GM21825 (cell line): ENCODE measurements around the gene ECHS1.
"Not testable (repeated sequence)": the region's sequence is repeated elsewhere in the genome, so short reads cannot be mapped to it uniquely, and the experiment has no call there.

ENCODE experiments used
- ATAC-seq: cut with Tn5 transposase; IDR thresholded peaks from one replicate; pipeline ENCODE4 v1.9.1; 2021; ENCODE audit warnings: mild to moderate bottlenecking, moderate library complexity; ENCODE audit not compliant: unreplicated experiment

Gene ECHS1

DNA sequence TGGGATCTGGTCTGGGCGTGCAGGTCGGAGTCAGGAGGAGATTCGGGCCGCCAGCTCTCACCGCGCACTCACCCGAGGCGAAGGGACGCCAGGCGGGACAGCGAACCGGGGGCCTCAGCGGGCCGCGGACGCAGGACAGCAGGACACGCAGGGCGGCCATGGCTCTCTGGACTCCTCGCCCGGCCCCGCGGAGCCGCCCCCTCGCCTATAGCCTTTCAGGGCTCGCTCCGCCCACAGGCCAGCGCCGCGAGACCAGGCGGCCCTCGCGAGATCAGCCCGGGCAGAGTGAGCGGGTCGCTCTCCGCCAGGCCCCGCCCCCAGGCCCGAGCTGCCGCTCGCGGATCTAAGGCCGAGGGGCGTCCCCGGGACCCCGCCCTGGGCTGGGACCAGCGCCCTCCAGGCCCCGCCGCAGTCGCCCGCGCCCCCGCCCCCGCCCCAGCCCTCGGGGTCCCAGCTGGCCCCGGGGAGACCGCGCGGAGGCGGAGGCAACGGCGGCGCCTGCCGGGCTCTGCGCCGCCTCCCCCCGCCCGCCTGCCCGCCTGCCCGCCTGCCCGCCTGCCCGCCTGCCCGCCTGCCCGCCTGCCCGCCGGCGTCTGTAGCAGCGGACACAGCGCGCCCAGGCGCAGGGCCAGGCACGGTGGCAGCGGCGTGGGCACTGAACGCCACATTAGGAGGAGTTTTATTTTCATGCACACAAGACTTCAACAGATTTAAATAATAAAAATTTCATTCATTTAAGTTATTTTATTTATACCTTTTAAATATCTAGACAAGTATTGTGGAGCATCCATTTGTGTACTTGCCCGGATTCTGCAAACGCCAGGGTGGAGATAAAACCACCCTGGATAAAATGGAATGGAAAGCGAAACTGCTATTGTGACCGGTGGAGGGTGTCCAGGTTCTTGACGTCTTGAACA is at the start of gene ECHS1:
TSS of gene ECHS1 (minus strand) at position 181 of the 917 bp plus-strand sequence. CDS start at position 160, 21 bp downstream.
- ATAC-seq: peak; percentile 94

DNA sequence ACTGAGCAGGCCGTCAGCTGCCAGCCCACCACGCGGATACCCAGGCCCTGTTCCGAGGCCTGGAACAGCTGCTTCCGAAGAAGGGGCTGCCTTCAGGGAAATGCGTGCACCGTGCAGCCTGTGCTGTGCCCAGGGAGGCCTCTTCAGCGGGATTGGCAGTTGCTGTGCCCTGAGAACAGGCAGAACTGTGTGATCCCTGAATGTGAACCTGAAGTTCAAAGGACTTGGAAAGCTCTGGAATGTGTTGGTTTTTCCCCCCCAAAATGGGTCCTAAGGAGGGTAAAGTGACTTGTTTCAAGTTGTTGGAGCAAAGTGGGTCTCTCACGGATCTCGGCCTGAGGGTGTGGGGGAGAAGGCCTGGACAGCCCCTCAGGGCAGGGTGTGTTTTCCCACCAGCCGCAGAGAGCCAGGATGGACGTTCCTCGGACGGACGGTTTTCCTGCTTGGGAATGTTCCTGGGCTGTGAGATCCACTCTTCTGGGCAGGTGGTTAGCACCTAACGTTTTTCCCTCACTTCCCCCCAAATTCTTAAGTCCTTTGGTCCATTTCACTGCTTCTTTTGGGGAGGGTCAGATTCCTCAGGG is 49.2 kb upstream of the ECHS1 start:
- no peak for ATAC-seq

DNA sequence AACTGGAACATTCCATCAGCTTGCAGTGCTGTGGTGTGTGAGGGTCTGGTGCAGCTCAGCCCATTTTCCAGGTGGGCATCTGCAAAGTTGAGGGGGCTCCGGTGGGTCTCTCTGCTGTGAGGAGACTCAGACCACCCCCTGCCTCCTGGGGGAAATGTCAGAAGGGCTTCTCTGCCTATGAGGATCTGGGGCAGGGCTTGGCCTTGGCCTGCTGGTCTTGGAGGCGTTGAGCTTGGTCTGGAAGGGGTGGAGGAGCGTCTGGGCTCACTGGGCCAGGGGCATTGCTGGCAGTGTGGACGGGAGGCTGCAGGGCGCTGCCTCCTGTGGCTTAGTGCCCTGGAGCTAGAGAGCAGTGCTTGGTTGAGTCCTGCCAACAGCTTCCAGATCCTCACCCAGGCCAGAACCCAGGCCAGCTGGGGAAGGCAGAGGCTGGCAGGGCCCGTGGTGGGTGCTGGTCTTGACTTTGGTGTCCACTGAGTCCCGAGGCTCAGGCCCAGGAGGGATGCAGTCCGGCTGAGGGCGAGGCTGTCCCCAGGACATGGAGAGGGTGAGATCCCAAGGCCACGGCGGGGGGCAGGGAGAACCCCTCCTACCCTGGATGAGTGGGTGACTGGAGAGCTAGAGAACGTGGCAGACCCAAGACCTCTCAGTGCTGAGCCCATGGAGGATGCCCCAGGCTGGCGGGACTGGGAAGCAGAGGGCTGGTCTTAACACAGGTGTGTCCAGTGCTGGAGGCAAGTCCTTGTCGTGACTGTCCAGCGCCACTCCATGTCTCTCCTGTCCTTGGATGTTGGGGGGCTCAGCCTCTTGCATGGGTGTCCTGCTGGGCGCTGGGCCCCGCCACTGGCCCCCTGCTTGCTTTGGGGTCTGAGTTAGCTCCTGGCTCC is 48.4 kb upstream of the ECHS1 start:
- no peak for ATAC-seq

DNA sequence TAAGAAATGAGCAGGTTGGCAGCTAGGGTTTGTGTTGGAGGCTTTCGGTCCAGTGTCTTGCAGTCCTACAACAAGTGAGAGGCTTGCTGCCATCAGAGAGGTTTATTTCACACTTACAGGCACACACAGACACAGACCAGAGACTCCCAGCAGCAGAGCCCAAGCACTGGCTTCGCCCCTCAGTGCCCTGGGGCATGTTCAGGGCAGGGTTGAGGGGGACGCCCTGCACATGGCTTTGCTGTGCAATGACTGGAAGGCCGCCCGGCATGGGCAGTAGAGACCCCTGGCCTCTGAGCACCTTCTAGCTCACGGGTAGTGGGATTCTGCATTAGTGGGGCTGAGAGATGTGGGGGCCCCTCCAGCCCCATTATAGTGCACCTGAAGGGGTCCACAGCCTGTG is 47.4 kb upstream of the ECHS1 start:
- ATAC-seq: no peak

DNA sequence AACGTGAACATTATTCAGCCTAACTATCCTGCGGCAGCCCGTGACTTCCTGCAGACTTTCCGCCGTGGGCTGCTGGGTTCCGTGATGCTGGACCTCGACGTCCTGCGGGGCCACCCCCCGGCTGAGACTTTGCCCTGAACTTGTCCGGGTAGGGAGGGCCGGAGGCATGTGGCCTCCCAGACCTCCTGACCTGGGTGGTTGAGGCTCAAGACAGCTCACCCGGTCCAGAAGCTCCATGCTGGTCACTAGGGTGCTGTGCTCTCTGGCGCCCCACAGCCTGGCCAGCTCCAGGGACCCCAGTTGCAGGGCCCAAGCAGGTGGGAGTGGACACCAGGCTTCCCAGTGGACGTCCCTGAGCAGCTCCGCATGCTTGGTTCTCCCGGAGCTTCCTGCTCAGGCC is 46.9 kb upstream of the ECHS1 start:
- ATAC-seq: no peak

DNA sequence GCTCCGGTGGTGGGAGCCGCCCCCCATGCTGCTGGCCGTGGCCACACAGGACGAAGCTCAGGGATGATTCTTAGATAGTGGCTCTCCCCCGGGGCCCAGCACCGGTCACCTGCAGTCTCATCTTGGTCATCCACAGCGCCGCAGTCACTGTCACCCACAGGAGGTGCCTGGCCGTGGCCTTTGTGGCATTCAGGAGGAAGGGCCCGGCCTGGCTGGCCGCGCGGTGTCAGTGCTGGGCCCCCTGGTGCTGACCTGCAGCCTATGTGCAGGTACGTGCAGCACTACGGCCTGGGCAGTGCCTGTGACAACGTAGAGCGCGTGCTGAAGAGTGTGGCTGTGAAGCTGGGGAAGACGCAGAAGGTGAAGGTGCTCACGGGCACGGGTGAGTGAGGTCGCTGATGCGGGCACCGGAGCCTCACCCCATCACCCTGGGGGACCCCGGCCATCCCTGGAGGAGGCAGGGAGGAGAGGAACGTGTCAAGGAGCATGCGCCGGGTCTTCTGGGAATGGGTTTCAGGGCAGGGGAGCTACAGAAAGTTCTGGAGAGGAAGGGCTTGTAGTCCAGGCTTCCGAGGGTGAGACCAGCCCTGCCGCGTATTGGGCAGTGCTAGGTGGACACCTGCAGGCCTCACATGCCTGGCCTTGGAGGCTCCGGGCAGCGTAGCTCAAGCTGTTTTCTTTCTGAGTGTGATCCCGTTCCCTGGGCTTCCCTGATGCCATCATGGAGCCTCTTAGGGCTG is 46.2 kb upstream of the ECHS1 start:
- ATAC-seq: no peak

DNA sequence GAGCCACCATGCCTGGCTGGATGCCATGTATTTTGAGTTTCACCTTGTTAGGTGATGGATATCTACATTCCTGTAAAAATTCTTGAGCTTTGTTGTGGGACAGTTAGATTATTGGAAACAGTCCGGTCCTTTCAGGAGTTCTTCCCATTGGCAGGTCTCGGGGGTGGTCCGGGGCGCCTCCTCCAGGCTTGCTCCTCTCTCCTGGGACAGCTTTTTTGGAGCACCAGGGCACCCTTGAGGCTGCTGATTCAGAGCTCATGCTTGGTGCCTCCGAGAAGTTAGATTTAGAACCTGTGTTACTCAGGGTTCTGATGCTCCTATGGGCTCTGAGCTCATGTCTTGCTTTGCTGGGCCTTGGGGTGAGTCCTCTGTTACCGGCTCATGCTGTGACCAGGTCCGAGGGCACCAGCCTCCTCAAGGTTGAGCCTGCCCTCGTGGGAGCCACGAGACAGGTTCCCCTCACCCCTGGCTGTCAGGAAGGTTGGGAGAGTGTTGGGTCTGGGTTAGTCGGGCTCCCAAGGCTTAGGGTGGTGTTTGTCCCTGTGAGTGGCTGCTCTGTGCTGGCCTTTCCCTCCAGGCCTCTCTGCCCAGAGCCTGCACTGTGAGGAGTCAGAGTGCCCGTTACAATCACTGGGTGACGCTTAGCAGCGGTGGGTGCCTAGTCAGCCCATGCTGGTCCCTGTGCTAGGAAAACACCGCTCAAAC is 45.3 kb upstream of the ECHS1 start:
- ATAC-seq: no peak

DNA sequence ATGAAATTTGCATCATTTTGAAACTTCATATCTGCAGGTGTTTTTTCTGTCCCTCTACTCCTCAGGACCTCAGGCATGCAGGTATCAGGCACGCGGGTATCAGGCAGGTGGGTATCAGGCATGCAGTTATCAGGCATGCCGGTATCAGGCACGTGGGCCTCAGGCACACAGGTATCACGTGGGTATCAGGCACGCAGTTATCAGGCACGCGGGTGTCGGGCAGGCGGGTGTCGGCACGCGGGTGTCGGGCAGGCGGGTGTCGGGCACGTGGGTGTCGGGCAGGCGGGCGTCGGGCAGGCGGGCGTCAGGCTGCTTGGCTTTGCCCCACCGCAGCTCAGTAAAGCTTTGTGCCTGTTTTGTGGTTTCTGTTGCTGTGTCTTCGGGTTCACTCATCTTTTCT is 42.6 kb upstream of the ECHS1 start:
- no peak for ATAC-seq

DNA sequence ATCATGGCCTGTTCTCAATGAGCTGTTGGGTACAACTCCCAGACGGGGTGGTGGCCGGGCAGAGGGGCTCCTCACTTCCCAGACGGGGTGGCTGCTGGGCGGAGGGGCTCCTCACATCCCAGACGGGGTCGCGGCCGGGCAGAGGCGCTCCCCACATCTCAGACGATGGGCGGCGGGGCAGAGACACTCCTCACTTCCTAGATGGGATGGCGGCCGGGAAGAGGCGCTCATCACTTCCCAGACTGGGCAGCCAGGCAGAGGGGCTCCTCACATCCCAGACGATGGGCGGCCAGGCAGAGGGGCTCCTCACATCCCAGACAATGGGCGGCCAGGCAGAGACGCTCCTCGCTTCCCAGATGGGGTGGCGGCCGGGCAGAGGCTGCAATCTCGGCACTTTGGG is 41.2 kb upstream of the ECHS1 start:
- ATAC-seq: not testable (repeated sequence)

DNA sequence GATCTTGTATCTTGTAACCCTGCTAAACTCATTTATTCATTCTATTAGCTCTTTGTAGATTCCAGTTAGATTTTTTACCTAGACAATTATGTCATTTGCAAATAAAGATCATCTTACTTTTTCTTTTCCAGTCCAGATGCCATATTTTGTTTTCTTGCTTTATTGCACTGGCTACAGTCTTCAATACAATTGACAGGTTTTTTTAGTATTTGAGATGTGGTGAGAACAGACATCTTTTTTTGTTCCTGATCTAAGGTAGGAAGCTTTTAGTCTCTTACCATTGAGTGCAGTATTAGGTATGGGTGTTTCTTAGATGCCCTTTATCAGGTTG is 39.2 kb upstream of the ECHS1 start:
- ATAC-seq: no peak

DNA sequence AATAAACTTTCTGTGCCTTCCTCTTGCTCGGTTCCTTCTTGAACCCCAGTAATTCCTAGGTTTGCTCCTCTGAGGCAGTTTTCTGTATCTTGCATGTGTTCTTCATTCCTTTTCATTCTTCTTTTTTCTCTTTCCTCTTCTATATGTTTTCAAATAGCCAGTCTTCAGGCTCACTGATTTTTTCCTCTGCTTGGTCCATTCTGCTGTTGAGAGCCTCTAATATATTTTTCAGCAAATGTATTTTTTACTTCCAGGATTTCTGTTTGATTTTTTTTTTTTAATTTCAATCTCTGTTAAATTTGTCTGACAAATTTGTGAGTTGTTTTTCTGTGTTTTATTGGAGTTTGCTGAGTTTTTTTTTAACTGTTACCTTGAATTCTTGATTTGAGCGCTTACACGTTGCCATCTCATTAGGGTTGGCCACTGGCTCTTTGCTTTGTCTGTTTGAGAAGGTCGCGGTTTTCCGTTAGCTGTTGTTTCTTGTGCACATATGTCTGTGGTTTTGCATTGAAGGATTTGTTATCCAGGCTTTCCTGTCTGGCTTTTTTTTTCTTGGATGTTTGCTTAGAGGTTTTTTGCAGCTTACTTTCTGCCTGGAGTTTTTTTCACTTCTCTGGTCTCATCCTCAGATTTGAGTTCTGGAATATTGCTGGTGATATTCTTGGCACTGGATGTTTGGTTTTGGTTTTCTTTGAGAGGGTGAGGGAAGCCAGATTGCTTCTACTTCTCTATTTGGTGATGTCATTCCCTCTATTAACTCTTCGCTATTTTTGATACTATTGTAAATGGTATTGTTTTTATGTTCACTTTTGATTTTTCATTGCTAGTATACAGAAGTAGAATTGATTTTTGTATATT is 38.6 kb upstream of the ECHS1 start:
- no peak for ATAC-seq

DNA sequence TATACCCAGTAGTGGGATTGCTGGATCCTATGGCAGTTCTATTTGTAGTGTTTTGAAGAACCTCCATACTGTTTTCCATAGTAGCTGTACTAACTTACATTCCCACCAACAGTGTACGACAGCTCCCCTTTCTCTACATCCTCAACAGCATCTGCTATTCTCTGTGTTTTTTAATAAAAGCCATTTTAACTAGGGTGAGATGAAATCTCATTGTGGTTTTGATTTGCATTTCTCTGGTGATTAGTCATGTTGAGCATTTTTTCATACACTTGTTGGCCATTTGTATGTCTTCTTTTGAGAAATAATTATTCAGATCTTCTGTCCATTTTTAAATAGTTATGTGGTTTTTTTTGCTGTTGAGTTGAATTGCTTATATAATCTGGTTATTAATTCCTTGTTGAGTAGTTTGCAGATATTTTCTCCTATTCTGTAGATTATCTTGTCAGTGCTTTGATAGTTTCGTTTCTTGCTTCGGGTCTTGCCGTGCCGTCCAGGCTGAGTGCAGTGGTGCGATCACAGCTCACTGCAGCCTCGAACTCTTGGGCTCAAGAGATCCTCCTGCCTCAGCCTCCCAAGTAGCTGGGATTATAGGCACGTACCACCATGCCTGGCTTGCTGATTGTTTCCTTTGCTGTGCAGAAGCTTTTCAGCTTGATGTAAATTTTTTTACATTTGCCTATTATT is 32.8 kb upstream of the ECHS1 start:
- peak; percentile 38 for ATAC-seq

DNA sequence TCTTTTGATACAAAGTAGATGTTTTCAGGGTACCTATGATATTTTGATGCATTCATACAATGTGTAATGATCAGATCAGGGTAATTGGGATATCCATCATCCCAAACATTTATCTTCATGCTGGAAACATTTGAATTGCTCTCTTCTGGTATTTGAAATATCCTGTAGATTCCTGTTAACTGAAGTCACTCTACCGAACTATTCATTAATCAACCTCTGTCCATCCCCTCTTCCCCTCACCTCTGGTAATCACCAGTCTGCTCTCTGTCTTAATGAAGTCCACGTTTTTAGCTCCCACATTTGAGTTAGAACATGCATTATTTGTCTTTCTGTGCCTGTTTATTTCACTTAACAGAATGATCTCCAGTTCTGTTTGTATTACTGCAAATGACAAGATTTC is 32.1 kb upstream of the ECHS1 start:
- ATAC-seq: no peak

DNA sequence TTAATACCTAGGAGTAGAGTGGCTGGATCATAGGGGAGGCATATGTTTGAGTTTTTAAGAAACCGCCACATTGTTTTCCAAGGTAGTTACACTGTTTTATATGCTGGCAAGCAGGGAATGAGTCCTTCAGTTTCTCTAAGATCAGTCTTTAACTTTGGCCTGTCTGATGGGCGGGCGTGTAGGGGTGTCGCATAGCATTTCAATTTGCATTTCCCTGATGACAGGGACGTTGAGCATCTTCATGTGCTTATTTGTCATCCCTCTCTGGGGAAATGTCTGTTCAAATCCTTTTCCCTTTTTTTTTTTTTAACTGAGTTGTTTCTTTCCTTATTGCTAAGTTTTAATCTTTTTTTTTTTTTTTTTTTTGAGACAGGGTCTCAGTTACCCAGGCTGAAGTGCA is 30.6 kb upstream of the ECHS1 start:
- no peak for ATAC-seq

DNA sequence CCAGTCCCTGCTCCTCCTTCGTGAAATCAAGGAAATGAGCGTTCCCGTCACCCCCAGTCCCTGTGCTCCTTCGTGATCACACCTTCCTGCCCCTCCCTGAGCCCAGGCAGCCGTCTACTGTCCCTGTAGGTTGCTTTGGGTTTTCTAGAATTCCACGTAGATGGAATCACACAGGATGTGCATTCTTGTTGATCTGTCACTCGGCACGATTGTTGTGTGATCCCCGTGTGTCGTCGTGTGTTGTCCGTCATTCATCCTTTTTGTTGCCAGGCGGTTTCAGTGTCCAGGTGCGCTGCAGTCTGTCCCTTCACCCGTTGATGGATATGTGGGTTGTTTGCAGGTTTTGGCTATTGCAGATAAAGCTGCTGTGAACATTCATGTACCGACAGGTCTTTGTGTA is 30.2 kb upstream of the ECHS1 start:
- ATAC-seq: no peak

DNA sequence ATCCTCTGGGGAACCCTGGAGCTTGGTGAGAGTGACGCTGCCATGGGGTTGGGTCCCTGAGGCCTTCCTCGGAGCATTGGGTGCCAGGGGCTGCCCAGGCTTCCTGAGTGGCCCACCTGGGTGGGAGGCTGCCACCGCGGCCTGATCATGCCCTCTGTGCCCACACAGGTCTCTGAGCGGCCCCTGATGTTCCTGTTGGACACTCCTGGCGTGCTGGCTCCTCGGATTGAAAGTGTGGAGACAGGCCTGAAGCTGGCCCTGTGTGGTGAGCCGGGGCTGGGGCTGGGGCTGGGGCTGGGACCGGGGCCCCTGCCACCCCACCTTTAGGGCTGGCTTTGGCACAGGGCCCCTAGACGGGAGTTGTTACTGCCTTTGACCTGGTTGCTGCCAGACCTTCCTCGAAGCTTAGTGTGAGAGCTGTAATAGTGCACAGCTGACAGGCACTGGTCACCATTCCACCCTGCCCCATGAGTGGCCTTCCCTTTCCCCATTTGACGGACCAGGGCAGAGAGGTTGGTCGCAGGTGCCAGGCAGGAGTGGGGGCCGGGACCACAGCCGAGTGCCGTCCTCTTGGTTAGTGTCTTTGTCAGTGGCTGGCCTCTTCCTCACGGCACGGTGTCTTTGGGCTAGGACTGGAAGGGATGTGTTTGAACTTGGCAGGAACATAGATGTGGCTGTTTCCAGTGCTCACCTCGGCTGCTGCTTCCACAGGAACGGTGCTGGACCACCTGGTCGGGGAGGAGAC is 29.0 kb upstream of the ECHS1 start:
- ATAC-seq: no peak

DNA sequence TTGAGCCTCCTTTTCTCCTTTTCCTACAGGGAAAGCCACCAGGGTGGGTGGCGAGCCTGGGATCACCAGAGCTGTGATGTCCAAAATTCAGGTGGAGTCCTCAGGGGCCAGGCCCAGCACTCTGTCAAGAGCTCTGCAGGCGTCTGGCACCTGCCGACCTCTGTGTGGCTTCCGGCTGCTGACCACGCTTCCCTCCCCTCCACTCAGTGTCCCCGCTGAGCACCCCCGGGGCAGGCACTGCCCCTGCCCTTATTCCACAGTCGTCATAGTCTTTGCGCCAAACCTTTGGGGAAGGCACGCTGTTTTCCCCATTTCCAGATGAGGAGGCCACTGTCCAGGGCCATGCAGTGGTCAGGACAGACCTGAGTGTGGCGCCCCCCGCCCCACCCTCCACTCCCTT is 28.3 kb upstream of the ECHS1 start:
- peak; percentile 9 for ATAC-seq
